ENCODE data around the gene TRIM44.

DNA sequence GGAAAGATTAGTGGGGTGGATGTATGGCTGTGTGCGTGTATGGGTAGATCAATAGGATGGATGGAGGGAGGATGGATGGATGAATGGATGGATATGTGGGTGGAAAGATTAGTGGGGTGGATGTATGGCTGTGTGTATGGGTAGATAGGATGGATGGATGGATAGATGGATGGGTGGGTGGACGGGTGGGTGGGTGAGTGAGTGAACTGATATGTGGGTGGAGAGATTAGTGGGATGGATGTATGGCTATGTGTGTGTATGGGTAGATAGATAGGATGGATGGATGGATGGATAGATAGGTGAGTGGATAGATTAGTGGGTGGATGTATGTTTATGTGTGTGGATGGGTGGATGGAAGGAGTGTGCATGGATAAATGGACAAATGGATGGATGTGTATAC is 193.7 kb downstream of the TRIM44 start:
- TF ChIP-seq CTCF (IDR thresholded peaks at IDR 0.05): no peak
- TF ChIP-seq, protein P1, sequence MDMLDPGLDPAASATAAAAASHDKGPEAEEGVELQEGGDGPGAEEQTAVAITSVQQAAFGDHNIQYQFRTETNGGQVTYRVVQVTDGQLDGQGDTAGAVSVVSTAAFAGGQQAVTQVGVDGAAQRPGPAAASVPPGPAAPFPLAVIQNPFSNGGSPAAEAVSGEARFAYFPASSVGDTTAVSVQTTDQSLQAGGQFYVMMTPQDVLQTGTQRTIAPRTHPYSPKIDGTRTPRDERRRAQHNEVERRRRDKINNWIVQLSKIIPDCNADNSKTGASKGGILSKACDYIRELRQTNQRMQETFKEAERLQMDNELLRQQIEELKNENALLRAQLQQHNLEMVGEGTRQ (IDR thresholded peaks at IDR 0.05): no peak
- no peak for TF ChIP-seq EP300 (IDR thresholded peaks at IDR 0.05)
- TF ChIP-seq POLR2A (IDR thresholded peaks at IDR 0.05; ENCODE audit: low read length): no peak
- no peak for TF ChIP-seq HOXA7 (CRISPR knock-in tag; IDR thresholded peaks at IDR 0.05)
- TF ChIP-seq JUN (IDR thresholded peaks at IDR 0.05): no peak
- TF ChIP-seq MYC (IDR thresholded peaks at IDR 0.05; ENCODE audit: borderline replicate concordance, low read length): no peak
- TF ChIP-seq E2F6 (IDR thresholded peaks at IDR 0.05; ENCODE audit: borderline replicate concordance, low read depth): no peak
- no peak for TF ChIP-seq NR3C1 (IDR thresholded peaks at IDR 0.05)
- TF ChIP-seq RCOR1 (IDR thresholded peaks at IDR 0.05; ENCODE audit: low read depth, low read length): no peak
- TF ChIP-seq ESRRA (IDR thresholded peaks at IDR 0.05; ENCODE audit: borderline replicate concordance, low read length): no peak

Measured in A549 (cell line).